Tibial nerve (tissue), 4 donors: Measurements from ENCODE around the gene STAT3. TPM values are rescaled to one million over a fixed set of nuclear protein-coding genes. Genes with fewer than 3 reads are reported as not detected.
"Not testable (repeated sequence)": the region's sequence is repeated elsewhere in the genome, so short reads cannot be mapped to it uniquely, and the experiment has no call there.

Experiments
- DNase-seq, 2 donors: peaks; one replicate each; pipeline ENCODE4 v3.0.0-alpha.2; 2019; ENCODE audit warnings: low spot score in 2 of 2
- H3K27ac ChIP-seq, 4 donors: fragments of 200-600 bp; sonication (generic) in 3 of 4; one replicate each; pipeline ENCODE4 v1.5.1; 2017 to 2019; ENCODE audit warnings: mild to moderate bottlenecking in 1 of 4
- H3K27me3 ChIP-seq, 2 donors: fragments of 200-600 bp; sonication (generic) in 1 of 2; one replicate each; pipeline versions ENCODE4 v1.5.1 to v1.6.0; 2017 to 2019
- H3K36me3 ChIP-seq, 3 donors: fragments of 200-600 bp; sonication (generic); one replicate each; pipeline ENCODE4 v1.5.1; 2018 to 2019
- H3K4me1 ChIP-seq, 4 donors: fragments of 200-600 bp; sonication (generic) in 3 of 4; one replicate each; pipeline ENCODE4 v1.5.1; 2017 to 2019
- H3K4me3 ChIP-seq, 4 donors: fragments of 200-600 bp; sonication (generic) in 3 of 4; one replicate each; pipeline ENCODE4 v1.5.1; 2017 to 2019; ENCODE audit warnings: mild to moderate bottlenecking in 1 of 4, moderate library complexity in 1 of 4
- H3K9me3 ChIP-seq, 4 donors: fragments of 200-600 bp; sonication (generic) in 3 of 4; one replicate each; pipeline ENCODE4 v1.5.1; 2017 to 2019
- EP300 ChIP-seq, 2 donors: sonication (generic); formaldehyde crosslinking; IDR thresholded peaks; one replicate each; pipeline ENCODE4 v1.6.1; 2017; ENCODE audit warnings: antibody characterized with exemption in 2 of 2, mild to moderate bottlenecking in 1 of 2
- POLR2A ChIP-seq, 2 donors: fragments of 450-650 bp; IDR thresholded peaks; one replicate each; pipeline ENCODE4 v1.6.1; 2017; ENCODE audit warnings: antibody characterized with exemption in 2 of 2, mild to moderate bottlenecking in 2 of 2, moderate library complexity in 2 of 2
- WGBS, 2 donors: methylation state at CpG; one replicate each; pipeline ENCODE4 v1.1.5; 2018; 5-methylcytosine and 5-hydroxymethylcytosine counted together
- total RNA-seq, 4 donors: library from RNA; depleted of rRNA; stranded (reverse); fragments of >200 nt; gene quantifications; one replicate each; pipeline ENCODE4 v1.1.0, GENCODE V29; 2016
- TF ChIP-seq, protein P1 (sequence below), 5 experiments: fragments of 200-600 bp in 3 of 5; fragments of 450-650 bp in 2 of 5; sonication (generic) in 3 of 5; IDR thresholded peaks; one replicate each; pipeline ENCODE4 v1.5.1; 2016 to 2019; ENCODE audit warnings: antibody characterized with exemption in 5 of 5, mild to moderate bottlenecking in 3 of 5, moderate library complexity in 2 of 5

The STAT3 gene
- total RNA-seq, 4 donors from 2014 or later = 133 to 322 (median 188) TPM

DNA sequence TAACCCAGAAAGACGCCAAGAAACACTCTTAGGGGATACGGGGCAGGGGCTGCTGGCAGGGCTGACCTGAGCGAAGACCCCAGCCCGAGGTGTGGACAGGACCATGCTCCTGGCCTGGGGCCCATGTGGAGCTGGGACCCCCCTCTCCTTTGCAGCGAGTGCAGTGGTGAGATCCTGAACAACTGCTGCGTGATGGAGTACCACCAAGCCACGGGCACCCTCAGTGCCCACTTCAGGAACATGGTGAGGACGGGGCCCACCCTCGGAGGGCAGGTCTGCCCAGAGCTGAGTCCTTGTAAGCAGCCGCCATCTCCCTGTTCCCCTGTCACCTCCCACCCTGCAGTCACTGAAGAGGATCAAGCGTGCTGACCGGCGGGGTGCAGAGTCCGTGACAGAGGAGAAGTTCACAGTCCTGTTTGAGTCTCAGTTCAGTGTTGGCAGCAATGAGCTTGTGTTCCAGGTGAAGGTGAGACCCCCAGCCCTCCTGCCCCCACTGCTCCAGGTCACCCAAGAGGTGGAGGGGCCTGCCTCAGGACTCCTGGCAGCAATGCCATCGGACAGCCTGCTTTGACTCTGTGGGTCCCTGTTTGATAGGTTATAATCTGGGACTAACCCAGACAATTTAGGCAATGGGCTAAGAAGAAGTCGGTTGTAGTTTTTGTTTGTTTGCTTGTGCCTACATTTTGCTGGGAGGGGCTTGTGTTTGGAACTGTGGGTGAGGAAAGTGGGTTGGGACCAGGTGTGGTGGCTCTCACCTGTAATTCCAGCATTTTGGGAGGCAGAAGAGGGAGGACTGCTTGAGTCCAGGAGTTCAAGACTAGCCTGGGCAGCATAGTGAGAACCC lies 83.8 kb downstream of the STAT3 start:
- WGBS, 2 donors = 93 to 95% methylated on average over 11 to 16 of the region's 16 CpGs
- H3K4me1 ChIP-seq = peaks cover 0 to 13% (median 0%) of the 10 kb centered on the region in 4 donors
- TF ChIP-seq, protein P1, sequence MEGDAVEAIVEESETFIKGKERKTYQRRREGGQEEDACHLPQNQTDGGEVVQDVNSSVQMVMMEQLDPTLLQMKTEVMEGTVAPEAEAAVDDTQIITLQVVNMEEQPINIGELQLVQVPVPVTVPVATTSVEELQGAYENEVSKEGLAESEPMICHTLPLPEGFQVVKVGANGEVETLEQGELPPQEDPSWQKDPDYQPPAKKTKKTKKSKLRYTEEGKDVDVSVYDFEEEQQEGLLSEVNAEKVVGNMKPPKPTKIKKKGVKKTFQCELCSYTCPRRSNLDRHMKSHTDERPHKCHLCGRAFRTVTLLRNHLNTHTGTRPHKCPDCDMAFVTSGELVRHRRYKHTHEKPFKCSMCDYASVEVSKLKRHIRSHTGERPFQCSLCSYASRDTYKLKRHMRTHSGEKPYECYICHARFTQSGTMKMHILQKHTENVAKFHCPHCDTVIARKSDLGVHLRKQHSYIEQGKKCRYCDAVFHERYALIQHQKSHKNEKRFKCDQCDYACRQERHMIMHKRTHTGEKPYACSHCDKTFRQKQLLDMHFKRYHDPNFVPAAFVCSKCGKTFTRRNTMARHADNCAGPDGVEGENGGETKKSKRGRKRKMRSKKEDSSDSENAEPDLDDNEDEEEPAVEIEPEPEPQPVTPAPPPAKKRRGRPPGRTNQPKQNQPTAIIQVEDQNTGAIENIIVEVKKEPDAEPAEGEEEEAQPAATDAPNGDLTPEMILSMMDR (IDR thresholded peaks at IDR 0.05) = no peak
- TF ChIP-seq EP300 (IDR thresholded peaks at IDR 0.05) (no peak), POLR2A (IDR thresholded peaks at IDR 0.05) (no peak)
- peaks cover 0 to 95% (median 32%) of the 10 kb centered on the region in 3 donors for H3K36me3 ChIP-seq
- no peak overlapping the region for H3K4me3 ChIP-seq
- no peak for DNase-seq
- H3K27ac ChIP-seq = no peak overlapping the region
- no peaks in the 10 kb centered on the region for H3K9me3 ChIP-seq
- H3K27me3 ChIP-seq = no peaks in the 10 kb centered on the region

DNA sequence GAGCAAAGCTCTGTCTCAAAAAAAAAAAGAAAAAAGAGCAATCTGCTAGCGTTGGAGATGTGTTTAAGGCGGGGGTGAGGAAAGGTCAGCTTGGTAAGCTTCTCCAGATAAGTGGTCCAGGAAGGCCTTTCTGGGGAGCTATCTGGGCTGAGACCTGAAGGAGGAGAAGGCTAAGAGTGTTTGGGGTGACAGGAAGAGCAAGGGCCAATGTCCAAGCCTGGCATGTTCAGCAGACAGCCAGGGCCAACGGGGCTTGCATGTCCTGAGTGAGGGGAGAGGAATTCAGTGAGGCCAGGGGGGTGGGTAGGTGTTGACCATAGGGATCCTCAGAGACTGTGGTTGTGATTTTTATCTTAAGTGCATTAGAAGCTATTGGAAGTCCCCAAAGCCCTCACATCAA lies 84.5 kb downstream of the STAT3 start:
- H3K9me3 ChIP-seq = no peaks in the 10 kb centered on the region
- H3K27ac ChIP-seq = no peak overlapping the region
- H3K36me3 ChIP-seq = peaks cover 0 to 96% (median 29%) of the 10 kb centered on the region in 3 donors
- H3K4me1 ChIP-seq = peaks cover 0 to 7% (median 0%) of the 10 kb centered on the region in 4 donors
- no peak for TF ChIP-seq POLR2A (IDR thresholded peaks at IDR 0.05)
- TF ChIP-seq, protein P1 (IDR thresholded peaks at IDR 0.05) = no peak
- TF ChIP-seq EP300 (IDR thresholded peaks at IDR 0.05) = no peak
- WGBS, 2 donors = 77 to 85% methylated on average over 3 of the region's 3 CpGs
- DNase-seq = no peak
- no peak overlapping the region for H3K4me3 ChIP-seq
- no peaks in the 10 kb centered on the region for H3K27me3 ChIP-seq

DNA sequence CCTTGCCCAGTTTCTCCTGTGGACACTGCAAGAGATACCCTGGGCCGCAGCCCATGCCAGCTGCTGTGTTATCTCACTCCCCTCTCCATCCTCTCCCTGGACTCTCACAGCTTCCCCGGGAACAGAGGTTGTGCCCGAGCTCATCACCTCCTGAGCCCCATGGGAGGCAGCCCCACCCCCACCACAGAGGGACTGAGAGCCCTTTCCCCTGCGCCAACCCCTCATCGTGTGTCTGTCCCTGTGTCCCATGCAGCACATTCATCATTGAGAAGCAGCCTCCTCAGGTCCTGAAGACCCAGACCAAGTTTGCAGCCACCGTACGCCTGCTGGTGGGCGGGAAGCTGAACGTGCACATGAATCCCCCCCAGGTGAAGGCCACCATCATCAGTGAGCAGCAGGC lies 87.2 kb downstream of the STAT3 start:
- no peaks in the 10 kb centered on the region for H3K9me3 ChIP-seq
- 88 to 91% methylated on average over 8 to 9 of the region's 9 CpGs for WGBS, 2 donors

DNA sequence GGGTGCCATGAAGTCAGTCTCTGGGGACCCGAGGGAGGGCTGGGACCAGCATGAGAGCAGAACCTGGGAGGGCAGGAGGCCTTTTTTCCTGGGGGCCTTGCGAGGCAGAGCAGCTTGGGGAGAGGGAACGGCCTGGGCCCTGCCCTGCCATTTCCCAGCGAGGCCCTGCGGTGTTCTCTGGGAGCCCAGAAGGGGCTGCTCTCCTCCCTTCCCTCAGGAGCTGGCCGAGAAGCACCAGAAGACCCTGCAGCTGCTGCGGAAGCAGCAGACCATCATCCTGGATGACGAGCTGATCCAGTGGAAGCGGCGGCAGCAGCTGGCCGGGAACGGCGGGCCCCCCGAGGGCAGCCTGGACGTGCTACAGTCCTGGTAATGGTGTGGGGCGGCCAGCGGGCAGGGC lies 88.3 kb downstream of the STAT3 start:
- H3K4me3 ChIP-seq, H3K9me3 ChIP-seq, H3K4me1 ChIP-seq, H3K27ac ChIP-seq, H3K27me3 ChIP-seq, DNase-seq: not testable (repeated sequence)
- H3K36me3 ChIP-seq = peaks cover 0 to 93% (median 30%) of the 10 kb centered on the region in 3 donors
- no CpG with 5 or more reads among the region's 17 CpGs for WGBS, 2 donors

More for the DNA sequence above, 87.2 kb downstream of the STAT3 start:
- Histone ChIP-seq H3K4me1 (no peaks in the 10 kb centered on the region), H3K4me3 (no peak overlapping the region), H3K27ac (no peak overlapping the region), H3K36me3 (peaks cover 0 to 93% (median 27%) of the 10 kb centered on the region in 3 donors), H3K27me3 (no peaks in the 10 kb centered on the region)
- TF ChIP-seq, protein P1 (IDR thresholded peaks at IDR 0.05) = no peak
- TF ChIP-seq POLR2A (IDR thresholded peaks at IDR 0.05) (no peak), EP300 (IDR thresholded peaks at IDR 0.05) (no peak)
- DNase-seq = no peak

DNA sequence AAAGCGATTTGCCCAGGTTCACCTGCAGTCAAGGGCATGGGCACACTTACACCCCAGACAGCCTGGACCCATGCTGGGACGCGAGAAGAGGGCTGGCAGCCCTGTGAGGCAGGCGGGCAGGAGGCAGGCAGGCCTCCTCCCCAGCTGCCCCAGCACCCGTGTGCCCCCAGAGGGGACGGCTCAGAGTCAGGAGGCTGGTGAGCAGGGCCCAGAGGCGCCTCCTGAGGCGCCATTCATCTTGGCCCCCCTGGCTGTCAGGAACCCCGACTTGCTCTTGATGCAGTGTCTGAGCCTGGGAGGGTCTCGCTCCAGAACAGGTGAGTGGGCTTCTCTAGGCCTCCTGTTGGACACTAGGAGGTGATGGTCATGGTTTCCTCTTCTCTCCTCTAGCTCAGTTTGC lies 88.9 kb downstream of the STAT3 start:
- DNase-seq, H3K4me3 ChIP-seq, H3K4me1 ChIP-seq, H3K27me3 ChIP-seq, H3K9me3 ChIP-seq, H3K27ac ChIP-seq: not testable (repeated sequence)
- WGBS, 2 donors = 81 to 97% methylated on average over 3 to 10 of the region's 10 CpGs
- H3K36me3 ChIP-seq = peaks cover 0 to 93% (median 28%) of the 10 kb centered on the region in 3 donors

DNA sequence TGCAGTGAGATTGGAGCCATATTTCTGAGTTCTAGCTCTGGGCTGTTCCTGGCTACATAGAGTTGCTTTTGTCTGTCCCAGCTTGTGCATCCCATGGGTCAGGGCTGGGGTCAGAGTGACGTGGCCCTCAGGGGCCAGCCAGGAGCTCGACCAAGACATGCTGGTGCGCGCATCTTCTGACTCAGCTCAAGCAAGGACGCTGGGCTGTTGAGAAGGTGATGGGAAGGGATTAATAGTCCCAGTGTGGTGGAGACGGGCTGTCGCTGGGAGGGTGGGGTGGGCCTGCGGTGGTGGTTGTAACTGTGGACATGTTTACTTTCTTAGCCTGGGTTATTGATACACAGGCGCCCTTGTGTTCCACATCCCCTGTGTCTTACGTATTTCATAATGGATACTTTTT lies 90.5 kb downstream of the STAT3 start:
- H3K27me3 ChIP-seq, DNase-seq, H3K4me3 ChIP-seq, H3K27ac ChIP-seq, H3K4me1 ChIP-seq, H3K9me3 ChIP-seq: not testable (repeated sequence)
- WGBS, 2 donors = 66 to 69% methylated on average over 4 to 9 of the region's 10 CpGs
- peaks cover 0 to 93% (median 21%) of the 10 kb centered on the region in 3 donors for H3K36me3 ChIP-seq
